GM21619 (cell line): ENCODE measurements around the gene PITRM1.
A peak's percentile ranks its signal among the peaks of the same experiment; 100 is the strongest.
"Not testable (repeated sequence)": the region's sequence is repeated elsewhere in the genome, so short reads cannot be mapped to it uniquely, and the experiment has no call there.

Source experiments
- ATAC-seq: cut with Tn5 transposase; IDR thresholded peaks from one replicate; pipeline ENCODE4 v1.9.1; 2021; ENCODE audit not compliant: unreplicated experiment

The PITRM1 gene

DNA sequence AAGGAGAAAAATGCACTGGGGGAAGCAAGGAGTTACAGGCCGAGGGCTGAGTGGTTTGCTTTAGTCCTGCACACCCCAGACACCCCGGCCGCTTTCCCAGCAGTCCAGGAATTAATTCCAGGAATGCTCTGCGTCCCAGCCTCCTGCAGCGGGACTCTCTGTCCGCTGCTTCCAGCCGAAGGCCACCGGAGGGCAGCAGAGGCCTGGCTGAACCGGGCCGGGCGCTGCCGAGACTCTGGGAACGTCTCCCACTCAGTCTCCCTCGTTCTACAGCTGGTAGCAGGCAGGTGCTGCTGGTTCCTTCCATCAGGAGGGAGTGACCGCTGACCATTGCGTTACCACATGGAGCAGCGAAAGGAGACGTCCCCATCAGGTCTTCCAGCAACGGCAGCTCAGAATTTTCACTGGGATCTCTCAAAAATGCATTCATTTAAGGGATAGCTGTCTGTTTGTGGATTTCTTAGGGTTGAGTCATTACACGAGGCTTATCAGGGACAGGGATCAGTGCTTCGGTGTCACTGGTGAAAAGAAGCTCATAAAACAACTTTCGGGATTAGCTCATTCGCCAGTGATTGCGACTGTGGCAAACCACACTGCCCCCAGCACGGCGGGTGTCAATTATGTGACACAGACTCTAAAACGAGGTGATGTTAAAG, 24.9 kb upstream of the PITRM1 start:
- peak; percentile 83 for ATAC-seq

GRCh38 chr10:3196958-3197347, 24.4 kb upstream of the PITRM1 start:
- ATAC-seq, result no peak

DNA sequence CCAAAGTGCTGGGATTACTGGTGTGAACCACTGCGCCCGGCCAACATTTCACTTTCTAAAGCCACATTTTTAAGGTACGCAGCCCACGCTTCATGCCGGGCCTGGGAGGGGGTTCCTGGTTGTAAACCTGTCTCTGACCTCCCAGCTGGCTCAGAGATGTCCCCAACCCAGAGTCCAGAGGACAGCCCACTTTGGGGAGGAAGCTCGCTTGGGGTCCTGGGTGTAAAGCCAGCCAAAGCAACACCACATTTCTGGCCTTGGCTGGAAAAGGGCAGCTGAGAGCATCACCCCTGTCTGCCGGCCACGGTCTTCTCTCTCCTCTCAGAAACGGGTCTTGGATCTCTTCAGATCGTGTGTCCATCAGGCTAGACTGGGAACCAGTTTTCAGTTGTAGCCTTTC, 23.9 kb upstream of the PITRM1 start:
- no peak for ATAC-seq

GRCh38 chr10:3195726-3196125, 23.1 kb upstream of the PITRM1 start:
- no peak for ATAC-seq

- ATAC-seq, result no peak
These were observed 22.7 kb upstream of the PITRM1 start for GRCh38 chr10:3195286-3195685.

DNA sequence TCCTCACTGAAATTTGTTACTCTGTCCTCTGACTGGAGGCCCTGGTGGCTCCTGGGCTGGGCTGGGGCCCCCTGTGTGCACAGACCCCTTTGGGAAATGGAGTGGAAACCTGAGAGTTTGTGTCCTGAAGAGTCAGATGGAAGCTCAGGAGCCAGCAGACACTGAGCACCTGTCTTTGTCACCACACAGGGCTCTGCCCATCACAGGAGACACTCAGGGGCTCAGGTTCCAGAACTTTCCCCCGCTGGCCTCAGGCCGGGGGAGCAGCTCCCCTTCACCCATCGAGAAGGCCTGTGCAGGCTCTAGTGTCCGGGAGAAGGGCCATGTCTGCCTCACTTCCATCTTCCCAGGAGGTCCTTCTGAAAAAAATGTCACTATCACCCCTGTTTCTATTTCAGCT, 22.3 kb upstream of the PITRM1 start:
- ATAC-seq, result no peak

DNA sequence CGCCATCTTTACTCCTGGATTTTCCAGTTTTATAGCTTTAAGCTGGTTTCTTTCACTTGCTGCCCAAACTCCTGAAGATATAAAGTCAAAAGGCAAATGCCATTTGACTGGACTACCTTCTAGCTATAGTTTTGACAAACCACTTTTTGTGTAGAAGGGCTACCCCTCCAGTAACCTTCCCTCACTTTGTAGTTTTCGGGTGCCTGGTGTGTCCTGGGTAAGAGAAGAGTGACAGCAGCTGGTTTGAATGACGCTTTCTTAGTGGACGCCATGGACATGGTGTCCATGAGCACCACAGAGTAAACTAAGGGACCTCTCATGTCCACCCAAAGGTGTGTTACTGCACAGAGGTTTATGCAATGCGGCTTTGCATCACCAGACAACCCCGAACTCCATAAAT, 21.2 kb upstream of the PITRM1 start:
- no peak for ATAC-seq

GRCh38 chr10:3192856-3193635, 20.5 kb upstream of the PITRM1 start:
- ATAC-seq, result no peak

- no peak for ATAC-seq
These were observed 18.2 kb upstream of the PITRM1 start for GRCh38 chr10:3190817-3191216.

DNA sequence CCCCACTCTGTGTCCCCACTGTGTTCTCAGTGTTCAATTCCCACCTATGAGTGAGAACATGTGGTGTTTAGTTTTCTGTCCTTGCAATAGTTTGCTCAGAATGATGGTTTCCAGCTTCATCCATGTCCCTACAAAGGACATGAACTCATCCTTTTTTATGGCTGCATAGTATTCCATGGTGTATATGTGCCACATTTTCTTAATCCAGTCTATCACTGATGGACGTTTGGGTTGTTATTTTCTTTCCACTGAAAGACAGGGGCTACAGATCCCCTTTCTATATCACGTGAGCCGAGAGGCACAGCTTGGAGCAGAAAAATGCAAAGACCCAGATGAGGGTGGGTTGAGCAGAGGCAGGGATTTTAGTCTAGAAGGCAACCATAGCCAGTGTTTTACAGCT, 14.6 kb upstream of the PITRM1 start:
- ATAC-seq, result not testable (repeated sequence)

DNA sequence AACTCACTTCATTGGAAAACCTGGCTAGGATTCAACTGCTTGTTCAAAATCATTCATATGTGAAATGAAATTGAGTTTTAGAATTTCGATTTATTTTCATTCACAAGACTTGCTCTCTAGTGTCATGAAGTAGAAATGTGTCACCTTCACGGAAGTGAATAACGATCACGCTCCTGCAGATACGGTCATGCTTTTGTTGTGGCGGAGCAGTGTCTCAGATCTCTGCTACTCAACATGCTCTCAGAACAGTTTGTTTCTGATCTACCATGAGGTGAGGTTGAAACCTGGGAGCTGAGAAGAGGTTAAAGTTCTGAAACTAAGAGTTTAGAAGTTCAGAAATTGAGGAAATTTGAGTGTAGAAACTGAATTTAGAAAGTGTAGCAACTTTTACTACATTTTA, 13.8 kb upstream of the PITRM1 start:
- no peak for ATAC-seq

DNA sequence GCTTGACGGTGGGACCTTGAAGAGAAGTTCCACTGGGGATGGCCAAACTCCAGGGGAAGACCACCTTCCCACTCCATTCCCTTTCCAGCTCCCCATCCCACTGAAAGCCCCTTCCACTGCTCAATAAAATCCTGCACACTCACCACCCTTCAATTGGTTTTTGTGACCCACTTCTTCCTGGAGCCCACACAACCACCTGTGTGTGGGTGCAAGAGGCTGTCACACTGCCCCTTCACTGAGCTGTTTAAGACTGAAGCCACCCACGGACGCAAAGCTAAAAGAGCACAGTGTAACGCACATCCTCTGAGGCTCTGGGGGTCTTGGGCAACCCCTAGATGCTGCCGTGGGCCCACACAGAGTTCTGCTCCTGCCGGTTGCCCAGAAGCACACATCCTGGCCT, 12.8 kb upstream of the PITRM1 start:
- no peak for ATAC-seq

DNA sequence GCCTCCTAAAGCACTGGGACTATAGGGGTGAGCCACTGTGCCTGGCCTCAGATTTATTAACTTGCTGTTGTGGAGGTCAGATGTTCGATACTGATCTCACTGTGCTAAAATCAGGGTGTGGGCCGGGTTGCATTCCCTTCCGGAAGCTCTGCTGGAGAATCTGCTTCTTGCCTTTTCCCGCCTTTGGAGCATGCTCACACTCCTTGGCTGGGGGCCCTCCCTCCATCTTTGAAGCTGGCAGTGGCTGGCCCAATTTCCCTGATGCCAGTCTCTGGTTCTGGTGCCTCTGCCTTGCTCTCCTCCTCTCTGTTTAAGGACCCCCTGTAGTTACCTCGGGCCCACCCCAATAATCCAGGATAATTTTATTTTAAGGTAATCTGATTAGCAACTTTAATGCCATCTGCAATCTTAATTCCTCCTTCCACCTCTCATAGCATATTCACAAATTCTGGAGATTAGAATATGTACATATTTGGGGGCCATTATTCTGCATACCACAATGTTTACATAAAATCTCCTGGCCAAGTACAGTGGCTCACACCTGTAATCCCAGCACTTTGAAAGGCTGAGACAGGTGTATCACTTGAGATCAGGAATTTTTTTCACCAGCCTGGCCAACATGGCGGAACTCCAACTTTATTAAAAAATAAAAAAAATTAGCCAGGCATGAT, 7.9 kb upstream of the PITRM1 start:
- no peak for ATAC-seq

- ATAC-seq, result no peak
These were observed 6.6 kb upstream of the PITRM1 start for GRCh38 chr10:3179174-3179573.

DNA sequence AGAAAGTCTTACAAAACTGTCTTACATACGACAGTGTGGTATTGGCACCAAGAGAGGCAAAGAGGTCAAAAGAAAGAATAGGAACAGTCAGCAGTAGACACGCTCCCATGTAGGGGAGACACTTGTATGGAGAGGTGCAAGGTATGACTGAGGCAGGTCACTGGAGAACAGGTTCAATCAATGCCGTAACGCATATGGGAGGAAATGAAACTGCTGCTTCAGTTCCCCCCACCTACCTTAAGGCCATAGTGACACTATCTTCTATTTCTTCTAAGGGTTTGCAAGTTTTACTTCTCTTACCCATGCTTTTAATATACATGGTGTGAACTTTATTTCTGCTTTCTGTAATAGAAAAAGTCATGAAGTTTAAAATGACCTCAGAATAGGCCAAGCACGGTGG, 5.5 kb upstream of the PITRM1 start:
- ATAC-seq, result no peak

DNA sequence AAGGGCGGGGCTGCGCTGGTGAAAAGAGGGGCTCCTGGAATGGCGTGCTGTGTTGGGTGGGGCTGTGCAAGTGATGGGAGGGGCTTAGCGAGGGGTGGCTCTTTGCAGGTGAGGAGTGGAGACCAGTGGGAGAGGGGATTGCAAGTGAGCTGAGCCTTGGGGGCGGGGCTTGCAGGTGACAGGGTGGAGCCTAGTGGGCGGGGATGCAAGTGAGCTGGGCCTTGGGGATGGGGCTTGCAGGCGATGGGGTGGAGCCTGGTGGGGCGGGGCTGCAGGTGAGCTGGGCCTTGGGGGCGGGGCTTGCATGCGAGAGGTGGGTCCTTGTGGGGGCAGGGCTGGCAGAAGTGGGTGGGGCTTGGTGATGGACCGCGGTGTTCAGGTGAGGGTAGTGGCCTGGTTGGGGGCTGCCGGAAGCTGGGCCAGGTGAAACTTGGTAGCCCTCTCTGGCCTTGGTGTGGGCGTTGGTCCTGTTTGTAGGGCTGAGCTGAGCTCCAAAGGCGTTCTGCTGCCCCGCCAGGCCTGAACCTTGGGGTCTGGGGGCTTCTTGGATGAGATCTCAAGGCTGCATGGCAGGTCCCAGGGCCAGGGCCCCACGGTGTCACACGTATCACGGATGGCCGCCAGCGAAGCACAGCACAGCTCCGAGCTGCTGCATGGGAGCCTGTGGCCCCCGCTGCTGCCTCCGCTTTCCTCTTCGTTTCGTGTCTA, 743 bp upstream of the PITRM1 start:
- peak; percentile 27 for ATAC-seq

GRCh38 chr10:3172081-3172445, 519 bp downstream of the PITRM1 start:
- no peak for ATAC-seq

DNA sequence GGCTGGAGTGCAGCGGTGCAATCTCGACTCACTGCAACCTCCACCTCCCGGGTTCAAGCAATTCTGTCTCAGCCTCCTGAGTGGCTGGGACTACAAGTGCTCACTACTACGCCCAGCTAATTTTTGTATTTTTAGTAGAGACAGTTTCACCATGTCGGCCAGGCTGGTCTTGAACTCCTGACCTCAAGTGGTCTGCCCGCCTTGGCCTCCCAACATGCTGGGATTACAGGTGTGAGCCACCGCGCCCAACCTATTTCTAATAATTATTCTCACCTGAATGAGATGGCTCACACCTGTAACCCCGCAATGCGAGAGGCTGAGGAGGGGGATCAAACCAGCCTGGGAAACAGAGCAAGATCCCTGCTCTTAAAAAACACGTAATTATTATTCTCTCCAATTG, 1.1 kb downstream of the PITRM1 start:
- ATAC-seq, result not testable (repeated sequence)

DNA sequence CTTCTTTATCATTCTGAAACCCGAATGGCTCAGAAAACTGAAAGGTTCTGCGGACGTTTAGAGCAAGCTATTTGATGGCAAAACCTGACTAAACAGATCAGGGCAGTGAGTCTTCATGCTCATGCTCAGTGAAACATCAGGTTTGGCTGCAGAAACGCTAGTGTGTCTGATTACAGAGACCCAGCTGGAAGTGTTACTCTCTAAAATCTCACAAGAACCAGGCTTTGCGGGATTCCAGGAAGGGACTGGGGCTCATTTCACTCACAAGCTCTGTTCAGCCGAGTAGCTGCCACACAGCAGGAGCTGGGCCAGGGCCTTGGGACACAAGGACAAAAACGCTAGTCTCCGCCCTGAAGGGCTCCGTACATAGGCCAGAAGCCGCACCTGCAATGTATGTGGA, 2.9 kb downstream of the PITRM1 start:
- no peak for ATAC-seq

GRCh38 chr10:3169271-3169670, 3.3 kb downstream of the PITRM1 start:
- no peak for ATAC-seq

GRCh38 chr10:3167611-3168330, 4.8 kb downstream of the PITRM1 start:
- no peak for ATAC-seq
